WERI-Rb-1 (cell line): ENCODE results near the gene NCK2.
"Not testable (repeated sequence)": the region's sequence is repeated elsewhere in the genome, so short reads cannot be mapped to it uniquely, and the experiment has no call there.

ENCODE experiments used
- DNase-seq: peaks from one replicate; pipeline ENCODE4 v3.0.0-alpha.2; 2020
- H3K27ac ChIP-seq: fragments of 250-450 bp; sonication (Bioruptor Pico); 2 replicates; pipeline ENCODE4 v1.5.1; 2020; ENCODE audit warnings: mild to moderate bottlenecking, moderate library complexity
- H3K27me3 ChIP-seq: fragments of 250-450 bp; sonication (Bioruptor Pico); 2 replicates; pipeline ENCODE4 v1.5.1; 2021; ENCODE audit warnings: mild to moderate bottlenecking, low read depth, moderate library complexity; ENCODE audit not compliant: insufficient read depth, severe bottlenecking
- H3K36me3 ChIP-seq: fragments of 250-450 bp; sonication (Bioruptor Pico); 2 replicates; pipeline ENCODE4 v1.5.1; 2020; ENCODE audit warnings: mild to moderate bottlenecking, moderate library complexity
- H3K4me3 ChIP-seq: 2 replicates; pipeline ENCODE4 v1.5.1; 2011; ENCODE audit warnings: low read depth, mild to moderate bottlenecking, control low read depth, low read length
- H3K9me3 ChIP-seq: fragments of 250-450 bp; sonication (Bioruptor Pico); 2 replicates; pipeline ENCODE4 v1.5.1; 2021; ENCODE audit warnings: mild to moderate bottlenecking, moderate library complexity; ENCODE audit not compliant: severe bottlenecking
- CTCF ChIP-seq: IDR thresholded peaks from 2 replicates; pipeline ENCODE4 v1.5.1; 2011; ENCODE audit warnings: low read depth, mild to moderate bottlenecking, control low read depth, inconsistent platforms, low read length

NCK2 gene

GRCh38 chr2:105896765-105897163 is 152.1 kb downstream of the NCK2 start:
- peaks cover 5% of the 10 kb centered on the region for H3K9me3 ChIP-seq
- H3K27ac ChIP-seq, result no peak overlapping the region
- H3K4me3 ChIP-seq, result no peak overlapping the region
- no peaks in the 10 kb centered on the region; the same call in none of the 2 replicates for H3K36me3 ChIP-seq
- H3K27me3 ChIP-seq, result no peaks in the 10 kb centered on the region
- peak; percentile 49 for DNase-seq
- peak; percentile 68 for TF ChIP-seq CTCF

- not testable (repeated sequence) for H3K27me3 ChIP-seq, H3K9me3 ChIP-seq, DNase-seq, H3K27ac ChIP-seq, H3K36me3 ChIP-seq, H3K4me3 ChIP-seq
These were observed 153.0 kb downstream of the NCK2 start for GRCh38 chr2:105897694-105898093.

GRCh38 chr2:105903051-105903674 is 158.5 kb downstream of the NCK2 start:
- TF ChIP-seq CTCF, result no peak
- Histone ChIP-seq H3K27ac (no peak overlapping the region), H3K9me3 (peaks cover 5% of the 10 kb centered on the region), H3K36me3 (no peaks in the 10 kb centered on the region), H3K27me3 (no peaks in the 10 kb centered on the region), H3K4me3 (no peak overlapping the region)
- no peak for DNase-seq

- H3K27me3 ChIP-seq, result no peaks in the 10 kb centered on the region
- no peak overlapping the region for H3K27ac ChIP-seq
- H3K36me3 ChIP-seq, result no peaks in the 10 kb centered on the region
- no peaks in the 10 kb centered on the region for H3K9me3 ChIP-seq
- no peak for DNase-seq
- TF ChIP-seq CTCF, result no peak
- no peak overlapping the region for H3K4me3 ChIP-seq
These were observed 160.2 kb downstream of the NCK2 start for GRCh38 chr2:105904938-105905337.

- Histone ChIP-seq H3K27ac (no peak overlapping the region), H3K27me3 (no peaks in the 10 kb centered on the region), H3K9me3 (no peaks in the 10 kb centered on the region), H3K36me3 (no peaks in the 10 kb centered on the region), H3K4me3 (no peak overlapping the region)
- no peak for DNase-seq
- TF ChIP-seq CTCF, result no peak
These were observed 161.8 kb downstream of the NCK2 start for GRCh38 chr2:105906481-105906880.

- Histone ChIP-seq H3K27ac (no peak overlapping the region), H3K4me3 (no peak overlapping the region), H3K9me3 (no peaks in the 10 kb centered on the region), H3K27me3 (no peaks in the 10 kb centered on the region), H3K36me3 (no peaks in the 10 kb centered on the region)
- DNase-seq, result no peak
- TF ChIP-seq CTCF, result no peak
These were observed 162.5 kb downstream of the NCK2 start for GRCh38 chr2:105907184-105907583.
